Activated T-cell treated with anti-CD3 and anti-CD28 coated beads for 1 hour (primary cell): Measurements from ENCODE around the gene AGPAT4.
"Not testable (repeated sequence)": the region's sequence is repeated elsewhere in the genome, so short reads cannot be mapped to it uniquely, and the experiment has no call there.

Source experiments
- DNase-seq: peaks from one replicate; pipeline ENCODE4 v3.0.0-alpha.2; 2020; ENCODE audit warnings: low read depth

AGPAT4 gene, protein sequence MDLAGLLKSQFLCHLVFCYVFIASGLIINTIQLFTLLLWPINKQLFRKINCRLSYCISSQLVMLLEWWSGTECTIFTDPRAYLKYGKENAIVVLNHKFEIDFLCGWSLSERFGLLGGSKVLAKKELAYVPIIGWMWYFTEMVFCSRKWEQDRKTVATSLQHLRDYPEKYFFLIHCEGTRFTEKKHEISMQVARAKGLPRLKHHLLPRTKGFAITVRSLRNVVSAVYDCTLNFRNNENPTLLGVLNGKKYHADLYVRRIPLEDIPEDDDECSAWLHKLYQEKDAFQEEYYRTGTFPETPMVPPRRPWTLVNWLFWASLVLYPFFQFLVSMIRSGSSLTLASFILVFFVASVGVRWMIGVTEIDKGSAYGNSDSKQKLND

DNA sequence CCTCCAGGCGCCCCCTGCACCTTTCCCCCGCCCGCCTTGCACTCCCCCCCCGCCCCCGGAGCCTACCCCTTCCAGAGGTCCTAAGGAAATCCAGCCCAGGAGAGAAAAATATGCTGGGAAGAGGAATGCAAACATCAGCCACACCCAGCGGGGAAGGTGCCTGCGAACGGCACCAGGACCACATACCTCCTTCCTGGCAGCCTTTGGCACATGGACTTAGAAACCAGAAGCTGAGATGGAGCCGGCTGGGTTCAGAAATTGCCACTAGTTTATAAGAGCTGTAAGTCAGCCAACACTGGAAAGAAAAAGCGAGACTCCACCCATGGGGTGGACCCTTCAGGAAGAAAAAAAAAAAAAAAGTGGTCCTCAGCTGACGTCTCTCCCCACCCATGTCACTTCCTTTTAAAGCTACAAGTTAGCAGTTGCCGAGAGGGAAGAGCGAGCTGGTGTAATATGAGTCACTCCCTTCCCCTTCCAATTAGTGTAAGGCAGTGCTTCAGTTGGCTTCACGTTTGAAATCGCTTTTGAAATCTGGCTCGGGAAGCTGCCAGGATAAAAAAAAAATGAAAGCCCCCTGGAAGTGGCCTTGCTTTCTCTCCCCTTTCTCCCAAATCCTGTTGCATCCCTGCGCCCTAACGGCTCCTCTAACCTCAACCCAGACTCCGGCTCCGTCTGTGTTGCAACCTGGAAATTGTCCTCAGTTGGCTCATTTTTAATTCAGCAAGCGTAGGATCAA lies at the start of gene AGPAT4:
TSS of gene AGPAT4 (minus strand) at position 310 of the 736 bp plus-strand sequence. CDS start 41,848 bp downstream, outside the sequence.
- peak; percentile 28 for DNase-seq

DNA sequence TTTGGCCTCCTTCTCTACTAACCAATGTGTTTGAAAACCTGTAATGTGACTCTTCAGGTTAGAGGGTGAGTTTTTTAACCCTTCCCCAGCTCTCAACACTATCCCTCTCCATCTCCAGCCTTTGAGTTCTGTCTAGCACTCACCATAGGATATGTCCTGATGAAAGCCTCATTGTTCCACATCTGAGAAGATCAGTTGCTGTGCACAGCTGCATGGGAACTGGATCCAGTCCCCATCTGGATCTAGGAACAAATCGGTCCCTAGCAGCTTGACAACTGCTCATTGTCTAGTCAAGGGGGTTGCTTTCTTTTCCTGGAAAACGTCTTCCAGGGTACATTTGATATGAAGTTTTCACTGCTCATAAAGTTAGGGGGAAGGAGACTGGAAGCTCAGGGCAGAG lies 45.4 kb upstream of the AGPAT4 start:
- DNase-seq: no peak

DNA sequence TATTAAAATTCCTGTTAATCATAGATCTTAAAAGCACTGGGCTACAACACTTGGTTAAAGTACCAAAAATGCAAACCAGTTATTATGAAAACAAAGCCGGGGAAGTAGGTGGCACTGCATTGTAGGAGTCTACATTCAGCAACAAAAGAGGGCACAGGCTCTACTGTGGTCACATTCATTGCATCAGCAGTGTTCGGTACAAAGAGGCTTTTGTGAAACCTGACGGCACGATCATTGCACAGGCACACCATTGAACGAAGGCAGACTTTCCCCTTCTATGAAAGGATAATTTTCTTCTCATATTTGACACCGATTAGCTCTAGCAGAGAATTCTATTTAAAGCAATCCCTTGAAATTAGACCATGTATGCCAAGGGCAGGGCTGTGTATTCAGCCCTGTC lies 44.6 kb upstream of the AGPAT4 start:
- DNase-seq: no peak

DNA sequence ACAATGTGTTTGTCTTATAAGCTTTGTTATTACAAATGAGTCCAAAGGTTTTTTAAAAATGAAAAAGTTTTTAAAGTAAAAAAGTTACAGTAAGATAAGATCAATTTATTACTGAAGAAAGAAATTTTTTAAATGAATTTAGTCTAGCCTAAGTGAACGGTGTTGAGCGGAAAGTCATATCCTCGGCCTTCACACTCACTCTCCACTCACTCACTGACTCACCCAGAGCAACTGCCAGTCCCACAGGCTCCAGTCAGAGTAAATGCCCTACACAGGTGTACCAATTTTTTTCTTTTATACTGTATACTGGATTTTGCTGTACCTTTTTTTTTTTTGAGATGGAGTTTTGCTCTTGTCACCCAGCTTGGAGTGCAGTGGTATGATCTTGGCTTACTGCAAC lies 42.7 kb upstream of the AGPAT4 start:
- no peak for DNase-seq

DNA sequence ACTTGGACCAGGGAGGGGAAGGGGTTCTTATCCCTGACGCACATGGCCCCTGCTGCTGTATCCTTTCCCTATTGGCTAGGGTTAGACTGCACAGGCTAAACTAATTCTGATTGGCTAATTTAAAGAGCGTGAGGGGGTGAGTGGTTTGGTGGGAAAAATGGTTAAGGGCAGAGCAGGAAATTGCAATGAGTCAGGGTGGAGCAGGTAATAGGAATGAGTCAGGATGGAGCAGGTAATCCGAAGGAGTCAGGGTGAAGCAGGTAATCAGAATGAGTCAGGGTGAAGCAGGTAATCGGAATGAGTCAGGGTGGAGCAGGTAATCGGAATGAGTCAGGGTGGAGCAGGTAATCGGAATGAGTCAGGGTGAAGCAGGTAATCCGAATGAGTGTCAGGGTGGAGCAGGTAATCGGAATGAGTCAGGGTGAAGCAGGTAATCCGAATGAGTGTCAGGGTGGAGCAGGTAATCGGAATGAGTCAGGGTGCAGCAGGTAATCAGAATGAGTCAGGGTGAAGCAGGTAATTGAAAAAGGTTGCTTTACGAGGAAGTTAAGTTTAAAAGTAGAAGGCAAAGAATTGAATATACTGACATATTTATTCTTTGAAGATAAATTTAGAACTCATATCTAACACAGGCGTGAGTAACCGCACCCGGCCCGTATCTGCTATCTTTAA lies 41.5 kb upstream of the AGPAT4 start:
- DNase-seq: not testable (repeated sequence)

DNA sequence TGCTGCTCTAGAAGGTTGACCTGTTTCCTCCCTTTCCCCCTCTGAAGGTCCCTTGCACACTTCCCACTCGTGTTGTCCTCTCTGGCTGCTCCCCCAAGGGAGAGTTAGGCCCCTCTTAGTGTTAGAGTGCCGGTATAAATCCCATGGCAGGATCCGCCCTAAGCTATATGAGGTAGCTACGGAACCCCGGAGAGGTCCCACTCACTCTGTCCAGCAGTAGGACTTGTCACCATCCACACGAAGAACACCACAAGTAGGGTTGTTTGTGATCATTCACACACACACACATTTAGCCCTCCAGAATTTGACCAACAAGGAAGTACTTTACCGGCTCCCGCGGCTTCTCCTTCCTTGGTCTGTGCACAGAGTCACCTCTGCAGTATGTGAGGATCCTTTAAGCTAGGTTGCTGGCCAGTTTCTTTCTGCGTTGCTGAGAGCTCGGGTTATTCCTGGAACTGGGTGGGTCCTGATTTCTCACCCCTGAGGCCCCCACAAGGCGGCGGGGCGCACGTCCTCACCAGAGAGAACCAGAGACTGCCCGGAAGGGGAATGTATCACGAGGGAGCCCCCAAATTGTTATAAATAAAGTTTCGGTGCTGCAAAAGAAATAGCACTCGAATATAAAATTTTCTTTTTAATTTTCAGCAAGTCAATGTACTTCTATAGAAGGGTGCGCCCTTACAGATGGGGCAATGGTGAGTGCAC lies 40.8 kb upstream of the AGPAT4 start:
- not testable (repeated sequence) for DNase-seq

DNA sequence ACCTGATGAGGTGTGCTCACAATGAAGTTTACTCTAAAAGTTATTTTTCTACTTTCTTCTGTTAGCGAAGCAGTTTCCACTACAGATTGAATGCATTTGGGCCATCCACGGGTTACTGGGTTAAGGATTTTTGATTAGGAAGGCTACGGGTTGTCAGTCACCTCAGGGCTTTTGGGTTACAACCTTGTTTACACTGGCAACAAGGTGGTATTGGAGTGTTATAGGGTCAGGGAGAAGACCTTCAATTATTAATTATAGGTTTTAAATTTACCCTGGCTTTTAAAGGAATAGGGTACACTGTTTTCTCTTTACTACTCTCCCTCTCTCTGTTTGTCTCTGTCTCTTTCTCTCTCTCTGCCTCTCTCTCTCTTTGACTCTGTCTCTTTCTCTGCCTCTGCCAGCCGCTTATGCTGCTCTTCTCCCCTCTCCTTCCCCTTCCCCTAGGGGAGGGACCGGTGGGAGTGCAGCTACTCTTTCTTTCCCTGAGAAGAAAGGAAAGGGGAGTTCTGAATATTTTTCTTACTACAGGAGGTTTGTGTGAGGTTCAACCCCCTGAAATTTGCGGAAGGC lies 40.2 kb upstream of the AGPAT4 start:
- DNase-seq: no peak

DNA sequence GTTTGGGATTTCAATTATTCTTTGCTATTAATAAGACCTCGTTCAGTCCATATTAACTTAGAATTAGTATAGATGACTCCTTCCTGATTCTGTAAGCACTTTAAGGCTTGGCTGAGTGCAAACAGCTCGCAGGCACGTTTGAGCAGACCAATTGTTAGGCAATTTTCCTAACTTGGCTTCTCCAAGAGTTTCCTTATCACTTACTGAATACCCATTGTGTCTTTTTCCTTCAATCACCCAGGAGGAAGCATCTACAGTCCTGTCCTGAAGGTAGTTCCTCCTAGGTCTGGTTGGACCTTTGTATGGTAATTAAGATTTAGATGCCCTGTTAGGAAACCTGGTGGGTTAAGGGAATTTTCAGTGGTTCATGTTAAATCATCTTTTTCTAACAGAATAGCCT lies 39.6 kb upstream of the AGPAT4 start:
- DNase-seq: not testable (repeated sequence)

DNA sequence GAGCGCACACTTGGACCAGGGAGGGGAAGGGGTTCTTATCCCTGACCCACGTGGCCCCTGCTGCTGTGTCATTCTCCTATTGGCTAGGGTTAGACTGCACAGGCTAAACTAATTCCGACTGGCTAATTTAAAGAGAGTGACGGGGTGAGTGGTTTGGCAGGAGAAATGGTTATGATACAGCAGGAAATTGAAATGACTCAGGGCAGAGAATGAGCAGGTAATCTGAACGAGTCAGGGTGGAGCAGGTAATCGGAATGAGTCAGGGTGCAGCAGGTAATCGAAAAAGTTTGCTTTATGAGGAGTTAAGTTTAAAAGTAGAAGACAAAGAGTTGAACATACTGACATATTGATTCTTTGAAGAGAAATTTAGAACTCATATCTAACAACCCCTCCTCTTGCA lies 35.9 kb upstream of the AGPAT4 start:
- DNase-seq: not testable (repeated sequence)

DNA sequence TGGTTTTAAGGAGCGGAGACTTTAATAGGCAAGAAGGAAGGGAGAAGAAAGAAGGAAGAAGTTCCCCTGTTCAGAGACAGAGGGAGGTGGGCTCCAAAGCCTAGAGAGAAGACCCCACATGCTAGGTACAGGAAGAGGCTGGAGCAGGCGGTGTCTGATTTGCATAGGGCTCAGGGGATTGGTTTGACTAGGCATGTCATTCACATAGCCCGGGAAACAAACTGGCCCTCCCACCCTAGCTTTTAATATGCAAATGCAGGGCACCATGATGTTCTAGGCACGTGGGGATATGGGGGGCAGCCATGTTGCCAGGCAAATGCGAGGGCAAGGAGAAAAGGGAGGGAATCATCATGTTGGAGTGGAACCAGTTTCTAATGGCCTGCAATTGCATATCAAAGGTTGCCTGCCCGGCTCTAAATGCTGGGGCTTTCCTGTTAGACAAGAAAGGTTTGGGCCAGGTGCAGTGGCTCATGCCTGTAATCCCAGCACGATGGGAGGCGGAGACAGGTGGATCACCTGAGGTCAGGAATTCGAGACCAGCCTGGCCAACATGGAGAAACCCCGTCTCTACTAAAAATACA lies 34.3 kb upstream of the AGPAT4 start:
- DNase-seq: no peak

DNA sequence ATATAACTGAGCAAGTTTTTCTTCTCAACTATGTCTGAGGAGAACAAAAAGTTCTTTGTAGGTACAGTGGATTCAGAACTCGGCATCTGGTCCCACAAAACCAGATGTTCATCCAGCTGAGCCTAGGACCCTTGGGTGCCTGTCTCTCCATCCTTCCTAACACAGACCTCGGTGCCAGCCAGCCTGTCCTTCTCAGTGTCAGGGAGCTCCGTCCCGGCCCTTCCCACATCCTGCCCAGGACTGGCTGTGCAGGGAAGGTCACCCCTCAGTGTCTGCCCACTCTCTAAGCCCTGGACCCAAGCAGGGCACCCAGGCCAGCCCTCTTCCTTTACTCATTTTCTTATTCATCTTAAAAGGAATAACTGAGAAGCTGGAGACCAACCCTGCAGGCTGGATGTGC lies 32.0 kb upstream of the AGPAT4 start:
- no peak for DNase-seq

DNA sequence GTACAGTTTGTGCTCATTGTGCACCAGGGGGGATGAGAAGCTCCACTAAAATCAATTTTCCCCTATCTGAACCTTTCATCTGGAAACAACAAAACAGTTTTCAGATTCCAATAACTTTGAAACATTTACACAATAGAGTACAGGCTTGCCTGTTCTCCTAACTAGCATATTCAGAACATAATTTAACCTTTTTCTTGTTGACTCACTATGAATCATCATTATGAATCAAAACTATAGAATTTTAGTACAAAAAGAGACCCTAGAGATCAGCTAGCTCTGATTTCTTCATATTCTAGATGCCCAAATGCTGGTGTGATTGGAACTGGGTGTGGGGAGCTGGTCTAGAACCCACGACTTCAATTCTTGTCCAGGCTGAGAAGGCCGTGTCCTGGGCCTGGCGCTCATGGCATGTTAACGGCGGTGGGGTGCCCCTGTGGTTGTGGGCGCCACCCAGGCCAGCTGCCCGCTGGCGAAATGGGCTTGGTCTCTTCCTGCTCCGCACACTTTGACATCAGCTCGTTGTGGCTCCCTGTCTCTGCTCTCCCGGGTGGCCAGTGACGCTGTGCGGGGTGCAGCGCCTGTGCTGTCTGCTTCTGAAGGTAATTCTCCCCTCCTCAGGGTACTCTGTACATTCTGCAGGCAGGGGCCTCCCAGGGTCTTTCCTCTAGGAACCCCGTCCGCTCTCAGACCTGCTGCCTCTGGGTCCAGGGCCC lies 29.9 kb upstream of the AGPAT4 start:
- DNase-seq: no peak

DNA sequence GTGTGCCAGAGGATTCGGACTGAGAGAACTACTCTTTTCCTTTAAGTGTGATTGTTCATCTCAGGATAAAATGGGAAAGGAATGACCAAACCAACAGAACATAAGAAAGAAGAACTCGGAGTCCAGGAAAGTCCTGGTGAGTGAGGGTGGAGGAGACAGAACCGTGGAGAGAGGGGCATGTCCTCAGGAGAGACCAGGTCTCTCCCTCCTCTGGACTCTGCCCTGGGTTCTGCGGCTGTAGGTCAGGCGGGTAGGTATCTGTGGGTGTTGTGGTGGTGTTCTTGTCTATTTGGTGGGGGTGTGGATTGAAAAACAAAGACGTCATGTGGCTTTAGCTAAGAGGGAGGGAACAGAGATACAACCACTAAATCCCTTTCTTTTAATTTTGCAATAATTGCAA lies 29.1 kb upstream of the AGPAT4 start:
- DNase-seq: no peak

DNA sequence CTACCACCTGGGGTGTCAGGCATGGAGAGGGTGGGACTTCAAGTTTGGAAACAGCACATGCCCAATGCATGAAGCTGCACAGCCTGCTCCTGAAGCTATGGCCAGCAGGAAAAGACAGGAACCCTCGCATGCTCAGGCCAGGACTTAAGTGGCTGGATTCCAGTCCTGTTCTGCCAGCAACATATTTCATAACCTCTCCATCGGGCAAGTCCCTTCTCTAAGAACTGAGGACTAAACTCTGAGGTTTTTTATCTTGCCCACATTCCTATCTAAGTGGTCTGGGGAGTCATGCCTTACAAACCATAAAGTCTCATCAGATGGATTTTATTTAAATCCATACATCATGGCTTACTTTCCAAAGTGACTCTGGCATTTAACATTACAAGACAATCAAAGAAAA lies 27.5 kb upstream of the AGPAT4 start:
- DNase-seq: no peak

DNA sequence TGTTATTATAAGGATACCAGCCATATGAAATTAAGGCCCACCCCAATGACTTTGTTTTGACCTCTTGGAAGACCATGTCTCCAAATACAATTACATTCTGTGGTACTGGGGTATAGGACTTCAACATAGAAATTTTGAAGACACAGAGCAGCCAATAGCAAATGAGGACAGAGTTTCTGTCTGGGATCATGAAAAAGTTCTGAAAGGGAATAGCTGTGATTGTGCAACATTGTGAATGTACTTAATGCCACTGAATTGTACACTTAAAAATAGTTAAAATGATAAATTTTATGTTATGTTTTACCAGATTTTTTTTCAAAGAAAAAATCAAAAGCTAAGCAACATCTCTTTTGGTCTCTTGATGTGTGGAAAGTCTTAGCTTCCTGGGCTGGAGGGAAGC lies 27.0 kb upstream of the AGPAT4 start:
- DNase-seq: no peak

DNA sequence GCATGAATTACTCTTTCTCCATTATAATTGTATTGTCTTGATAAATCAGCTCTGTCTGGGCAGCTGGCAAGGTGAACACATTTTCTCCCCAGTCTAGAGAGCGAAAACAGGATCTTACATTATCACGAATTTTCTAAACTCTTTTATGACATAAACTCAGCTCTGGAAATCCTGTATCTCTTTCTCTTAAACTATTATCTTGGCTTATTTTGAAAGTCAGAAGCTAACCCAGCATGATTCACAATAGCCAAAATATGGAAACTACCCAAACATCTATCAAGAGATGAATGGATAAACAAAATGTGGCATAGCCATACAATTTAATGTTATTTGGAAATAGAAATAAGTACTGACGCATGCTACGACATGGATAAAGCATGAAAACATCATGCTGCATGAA lies 25.9 kb upstream of the AGPAT4 start:
- DNase-seq: no peak

DNA sequence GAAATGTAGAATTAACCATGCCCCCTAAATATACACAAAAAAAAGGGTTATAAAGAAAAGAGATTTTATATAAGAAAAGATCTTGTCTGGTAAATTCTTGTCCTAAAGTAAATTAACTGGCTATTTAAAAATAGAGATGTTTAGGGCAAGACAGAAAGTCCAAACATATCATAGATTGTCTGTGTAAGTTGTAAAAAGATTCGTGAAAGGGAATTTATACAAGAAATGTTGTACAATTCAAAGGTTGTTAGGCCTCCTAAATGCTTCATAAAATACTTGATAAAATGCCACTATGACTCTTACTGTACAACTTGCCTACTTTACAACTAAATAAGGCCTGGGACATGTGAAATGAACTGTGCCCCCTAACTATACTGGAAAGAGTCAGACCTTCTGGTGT lies 21.9 kb upstream of the AGPAT4 start:
- no peak for DNase-seq

DNA sequence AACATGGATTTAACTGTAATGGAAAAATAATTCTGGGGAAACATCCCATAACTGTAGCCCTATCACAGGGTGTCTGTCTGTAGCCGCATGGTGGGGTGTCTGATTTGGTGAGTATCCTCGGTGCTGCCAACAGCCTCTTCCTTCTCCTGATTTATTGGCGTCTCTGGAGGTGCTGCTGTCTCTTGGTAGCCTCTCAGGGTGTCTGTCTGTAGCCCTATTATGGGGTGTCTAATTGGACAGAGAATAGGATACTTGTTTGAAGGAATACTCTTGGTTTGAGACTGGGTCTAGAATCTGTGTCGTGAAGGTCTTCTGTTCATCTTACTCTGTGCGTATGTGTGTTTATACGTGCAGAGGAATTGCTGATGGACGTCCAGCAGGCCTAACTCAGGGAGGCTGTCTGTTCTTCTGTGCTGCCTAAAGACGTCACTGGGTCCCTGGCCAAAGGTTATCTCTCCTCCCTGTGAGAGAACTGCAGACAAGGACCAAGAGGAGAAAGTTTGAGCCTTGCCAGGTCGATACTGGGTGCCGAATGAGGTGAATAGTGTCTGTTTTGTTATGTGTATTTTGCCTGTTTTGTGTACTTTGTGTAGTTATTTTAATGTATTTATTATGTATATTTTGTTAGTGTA lies 18.9 kb upstream of the AGPAT4 start:
- no peak for DNase-seq

DNA sequence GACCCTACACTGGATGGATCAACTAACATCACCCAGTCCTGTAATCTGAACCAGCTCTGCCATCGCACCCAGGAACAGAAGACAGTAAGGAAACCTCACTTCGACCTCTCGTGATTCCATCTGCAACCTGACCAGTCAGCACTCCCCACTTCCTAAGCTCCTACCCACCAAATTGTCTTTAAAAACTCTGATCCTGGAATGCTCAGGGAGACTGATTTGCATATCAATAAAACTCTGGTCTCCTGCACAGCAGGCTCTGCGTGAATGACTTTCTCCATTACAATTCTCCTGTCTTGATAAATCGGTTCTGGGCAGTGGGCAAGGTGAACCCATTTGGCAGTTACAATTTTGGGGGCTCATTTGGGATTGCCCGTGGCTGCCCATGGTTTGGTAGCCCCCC lies 18.3 kb upstream of the AGPAT4 start:
- no peak for DNase-seq

DNA sequence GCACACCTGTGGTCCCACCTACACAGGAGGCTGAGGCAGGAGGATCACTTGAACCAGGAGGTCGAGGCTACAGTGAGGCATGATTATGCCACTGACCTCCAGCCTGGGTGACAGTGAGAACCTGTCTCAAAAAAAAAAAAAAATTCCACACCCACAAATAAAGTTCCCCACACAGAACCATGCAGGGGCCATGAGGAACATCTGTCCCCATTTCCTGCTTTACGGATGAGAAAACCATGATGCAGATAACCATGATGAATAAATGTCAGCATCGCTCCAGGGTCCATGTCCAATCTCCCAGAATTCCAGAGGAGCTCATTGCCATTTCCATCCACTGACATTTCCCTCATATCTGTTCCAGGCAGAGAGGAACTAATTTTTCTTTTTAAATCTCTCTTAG lies 16.9 kb upstream of the AGPAT4 start:
- no peak for DNase-seq

DNA sequence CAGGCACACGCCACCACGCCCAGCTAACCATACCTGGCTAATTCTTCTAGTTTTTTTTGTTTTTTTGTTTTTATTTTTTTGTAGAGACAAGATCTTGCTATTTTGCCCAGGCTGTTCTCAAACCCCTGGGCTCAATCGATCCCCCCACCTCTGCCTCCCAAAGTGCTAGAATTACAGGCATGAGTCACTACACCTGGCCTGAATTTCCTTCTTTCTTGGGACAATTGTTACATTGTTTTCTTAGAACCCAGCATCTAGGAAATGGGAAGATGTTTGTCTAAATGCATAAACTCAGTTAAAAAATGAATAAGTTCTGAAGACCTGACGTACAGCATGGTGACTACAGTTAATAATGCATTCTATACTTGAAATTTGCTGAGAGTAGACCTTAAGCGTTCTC lies 10.8 kb upstream of the AGPAT4 start:
- no peak for DNase-seq
